ENCODE results near the gene FER.

Gene FER

GRCh38 chr5:109192555-109193281 lies 445.0 kb downstream of the FER start:
- no peak for DNase-seq

GRCh38 chr5:109195667-109196066 lies 448.0 kb downstream of the FER start:
- DNase-seq = no peak

- no peak for DNase-seq
Measured at GRCh38 chr5:109196087-109196822, 448.6 kb downstream of the FER start.

- no peak for DNase-seq
Measured at GRCh38 chr5:109196823-109197160, 449.1 kb downstream of the FER start.

- DNase-seq = no peak
Measured at GRCh38 chr5:109199289-109199688, 451.6 kb downstream of the FER start.

- no peak for DNase-seq
Measured at GRCh38 chr5:109199799-109200620, 452.3 kb downstream of the FER start.

- no peak for DNase-seq
Measured at GRCh38 chr5:109215040-109215439, 467.3 kb downstream of the FER start.

GRCh38 chr5:109218818-109219217 lies 471.1 kb downstream of the FER start:
- no peak for DNase-seq

- no peak for DNase-seq
Measured at GRCh38 chr5:109223531-109223930, 475.8 kb downstream of the FER start.

- DNase-seq = no peak
Measured at GRCh38 chr5:109224276-109224882, 476.7 kb downstream of the FER start.

GRCh38 chr5:109225716-109226625 lies 478.3 kb downstream of the FER start:
- DNase-seq = no peak

GRCh38 chr5:109230369-109230768 lies 482.7 kb downstream of the FER start:
- no peak for DNase-seq

GRCh38 chr5:109231331-109231730 lies 483.6 kb downstream of the FER start:
- DNase-seq = no peak

- no peak for DNase-seq
Measured at GRCh38 chr5:109234381-109234780, 486.7 kb downstream of the FER start.

GRCh38 chr5:109239456-109239855 lies 491.8 kb downstream of the FER start:
- DNase-seq = no peak

GRCh38 chr5:109242518-109242917 lies 494.8 kb downstream of the FER start:
- DNase-seq = no peak

- no peak for DNase-seq
Measured at GRCh38 chr5:109246395-109246794, 498.7 kb downstream of the FER start.
